ENCODE results near the gene SMIM12.

GRCh38 chr1:34863501-34863900, 4.0 kb upstream of the SMIM12 start:
- no peak for TF ChIP-seq TCF4 (CRISPR knock-in tag; IDR thresholded peaks at IDR 0.05; ENCODE audit: borderline replicate concordance)
- TF ChIP-seq PPARA (CRISPR knock-in tag; IDR thresholded peaks at IDR 0.05; ENCODE audit: borderline replicate concordance) = no peak
- TF ChIP-seq CREB5 (CRISPR knock-in tag; IDR thresholded peaks at IDR 0.05; ENCODE audit: low read depth) = no peak
- no peak for TF ChIP-seq ZFP3 (CRISPR knock-in tag; IDR thresholded peaks at IDR 0.05)
- TF ChIP-seq ZNF70 (CRISPR knock-in tag; IDR thresholded peaks at IDR 0.05) = no peak
- no peak for TF ChIP-seq OSR1 (CRISPR knock-in tag; IDR thresholded peaks at IDR 0.05)
- no peak for TF ChIP-seq ARNTL (CRISPR knock-in tag; IDR thresholded peaks at IDR 0.05; ENCODE audit: borderline replicate concordance, low read depth)
- no peak for TF ChIP-seq POU6F1 (CRISPR knock-in tag; IDR thresholded peaks at IDR 0.05; ENCODE audit: borderline replicate concordance, low read depth)
- no peak for TF ChIP-seq SNAI2 (CRISPR knock-in tag; IDR thresholded peaks at IDR 0.05)
